Measurements from ENCODE around the gene MYF5. TPM values are rescaled to one million over a fixed set of nuclear protein-coding genes. Genes with fewer than 3 reads are reported as not detected.

Gene MYF5
- total RNA-seq (2012; rRNA removed) (not detected in 2 replicates), polyA plus RNA-seq (2012; rRNA removed) (not detected in 2 replicates), Bru-seq, nascent RNA (not detected), BruChase-seq, experiment 1, labeled RNA remaining after a 6-hour chase (not detected), BruChase-seq, experiment 2, labeled RNA remaining after a 2-hour chase (not detected)
- not detected in 2 replicates for polyA plus RNA-seq (2012; cell fraction: cytosol; rRNA removed)
- not detected in 2 replicates for polyA plus RNA-seq (2012; cell fraction: nucleus; rRNA removed; ENCODE audit: low replicate concordance)
- long read RNA-seq = 0 reads

DNA sequence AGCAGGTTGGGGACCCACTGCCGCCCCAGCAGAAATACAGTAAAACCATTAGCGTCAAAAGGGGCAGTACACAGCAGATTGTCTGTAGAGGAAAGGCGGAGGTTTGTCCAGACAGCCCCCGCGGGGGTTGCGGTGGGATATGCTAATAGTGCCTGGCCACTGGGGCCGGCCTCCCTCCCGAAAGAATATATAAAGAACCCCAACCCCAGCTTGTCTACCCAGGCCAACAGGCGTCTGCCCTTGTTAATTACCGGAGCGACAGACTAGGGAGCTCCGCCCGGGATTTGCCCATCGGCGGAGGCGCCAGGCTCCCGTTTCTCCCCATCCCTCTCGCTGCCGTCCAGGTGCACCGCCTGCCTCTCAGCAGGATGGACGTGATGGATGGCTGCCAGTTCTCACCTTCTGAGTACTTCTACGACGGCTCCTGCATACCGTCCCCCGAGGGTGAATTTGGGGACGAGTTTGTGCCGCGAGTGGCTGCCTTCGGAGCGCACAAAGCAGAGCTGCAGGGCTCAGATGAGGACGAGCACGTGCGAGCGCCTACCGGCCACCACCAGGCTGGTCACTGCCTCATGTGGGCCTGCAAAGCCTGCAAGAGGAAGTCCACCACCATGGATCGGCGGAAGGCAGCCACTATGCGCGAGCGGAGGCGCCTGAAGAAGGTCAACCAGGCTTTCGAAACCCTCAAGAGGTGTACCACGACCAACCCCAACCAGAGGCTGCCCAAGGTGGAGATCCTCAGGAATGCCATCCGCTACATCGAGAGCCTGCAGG is at the start of gene MYF5:
TSS of gene MYF5 (plus strand) at position 217 of the 774 bp plus-strand sequence. CDS start at position 369, 152 bp downstream.
- Histone ChIP-seq H3K4me1 (ENCODE audit: control insufficient read depth, insufficient read depth, low read length) (no peaks in the 10 kb centered on the region), H2BK20ac (ENCODE audit: low read depth, low read length) (no peak within 1 kb of the TSS), H2AK5ac (ENCODE audit: low read depth, low read length) (no peak within 1 kb of the TSS), H3K9ac (ENCODE audit: low read depth, low read length) (no peak within 1 kb of the TSS), H3K4me2 (ENCODE audit: low read depth, low read length) (no peak within 1 kb of the TSS), H2BK120ac (ENCODE audit: low read depth, low read length) (no peak within 1 kb of the TSS), H3K9me3 (ENCODE audit: control insufficient read depth, insufficient read depth, low read length) (no peaks in the 10 kb centered on the region), H3K56ac (ENCODE audit: extremely low read depth, insufficient read depth, low read length) (no peak within 1 kb of the TSS), H4K91ac (ENCODE audit: insufficient read depth, low read depth, low read length) (no peak within 1 kb of the TSS), H3K9me1 (ENCODE audit: insufficient read depth, low read length) (no peaks in the 10 kb centered on the region), H4K5ac (ENCODE audit: low read depth, low read length) (no peak within 1 kb of the TSS), H3K23ac (ENCODE audit: low read depth, low read length) (no peak within 1 kb of the TSS), H3K79me1 (ENCODE audit: low read depth in 1 of 2, low read length in 2 of 2) (no peaks in the 10 kb centered on the region), H2AFZ (replicated peaks; ENCODE audit: low read length, poor library complexity) (peak within 1 kb of the TSS; percentile 27), H4K8ac (ENCODE audit: low read depth in 2 of 2, low read length in 2 of 2) (no peak within 1 kb of the TSS), H3K18ac (ENCODE audit: low read depth, low read length) (no peak within 1 kb of the TSS), H2BK5ac (ENCODE audit: low read depth, low read length, poor library complexity, severe bottlenecking) (no peak within 1 kb of the TSS), H3K4me3 (ENCODE audit: insufficient read depth, low read depth, low read length) (no peak within 1 kb of the TSS), H3K27ac (ENCODE audit: insufficient read depth, low read length) (no peak within 1 kb of the TSS), H3K4ac (ENCODE audit: low read depth, low read length) (no peak within 1 kb of the TSS), H3K36me3 (ENCODE audit: control insufficient read depth, insufficient read depth, low read length) (no peaks in the 10 kb centered on the region), H3K14ac (replicated peaks; ENCODE audit: low read depth, low read length) (no peak within 1 kb of the TSS), H3K27me3 (ENCODE audit: control insufficient read depth, insufficient read depth, low read length) (no peaks in the 10 kb centered on the region), H2BK15ac (ENCODE audit: low read depth, low read length) (no peak within 1 kb of the TSS), H2AK9ac (replicated peaks; ENCODE audit: low read depth, low read length, poor library complexity) (no peak within 1 kb of the TSS), H4K20me1 (ENCODE audit: insufficient read depth, low read length) (no peaks in the 10 kb centered on the region)
- TF ChIP-seq CHD1 (IDR thresholded peaks at IDR 0.05; ENCODE audit: low read depth, low read length) (no peak), USF2 (IDR thresholded peaks at IDR 0.05; ENCODE audit: low read depth, low read length) (no peak), BHLHE40 (IDR thresholded peaks at IDR 0.05; ENCODE audit: low read depth, low read length) (no peak), POLR2A (IDR thresholded peaks at IDR 0.05; ENCODE audit: low read depth, low read length) (no peak), CEBPB (IDR thresholded peaks at IDR 0.05; ENCODE audit: low read depth, low read length) (no peak), RFX5 (IDR thresholded peaks at IDR 0.05; ENCODE audit: low read depth, low read length) (no peak), RCOR1 (IDR thresholded peaks at IDR 0.05; ENCODE audit: insufficient replicate concordance, low read length) (no peak), NFE2L2 (IDR thresholded peaks at IDR 0.05; ENCODE audit: low read depth, low read length) (no peak), FOS (IDR thresholded peaks at IDR 0.05; ENCODE audit: low read depth, low read length) (no peak), MAFK (IDR thresholded peaks at IDR 0.05; ENCODE audit: low read depth, low read length) (no peak), RAD21 (IDR thresholded peaks at IDR 0.05; ENCODE audit: low read length) (no peak), MXI1 (IDR thresholded peaks at IDR 0.05; ENCODE audit: borderline replicate concordance, low read depth, low read length) (no peak)
- TF ChIP-seq, protein P1, sequence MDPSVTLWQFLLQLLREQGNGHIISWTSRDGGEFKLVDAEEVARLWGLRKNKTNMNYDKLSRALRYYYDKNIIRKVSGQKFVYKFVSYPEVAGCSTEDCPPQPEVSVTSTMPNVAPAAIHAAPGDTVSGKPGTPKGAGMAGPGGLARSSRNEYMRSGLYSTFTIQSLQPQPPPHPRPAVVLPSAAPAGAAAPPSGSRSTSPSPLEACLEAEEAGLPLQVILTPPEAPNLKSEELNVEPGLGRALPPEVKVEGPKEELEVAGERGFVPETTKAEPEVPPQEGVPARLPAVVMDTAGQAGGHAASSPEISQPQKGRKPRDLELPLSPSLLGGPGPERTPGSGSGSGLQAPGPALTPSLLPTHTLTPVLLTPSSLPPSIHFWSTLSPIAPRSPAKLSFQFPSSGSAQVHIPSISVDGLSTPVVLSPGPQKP (IDR thresholded peaks at IDR 0.05; ENCODE audit: borderline replicate concordance, low read depth, low read length) = no peak
- no TSS peak for BruUV-seq (replicated peaks)
- in situ Hi-C loops (cut with MboI; ENCODE audit: low sequenced_read_pairs) (no loop called here), intact Hi-C loops (cut with micrococcal nuclease) (no loop called here), dilution Hi-C loops (cut with HindIII; ENCODE audit: low sequenced_read_pairs, unreplicated experiment) (no loop called here)
- DNase-seq = no peak
- POLR2A ChIA-PET (ENCODE audit: unreplicated experiment) = no interaction called here
- ATAC-seq (ENCODE audit: low read depth) = no peak
- WGBS, 2 experiments (ENCODE audit: extremely low coverage in 2 of 2, insufficient read length in 1 of 2) = 69% methylated on average over 20 of the region's 45 CpGs; no CpG with 5 or more reads in 1 of the 2 experiments
- CTCF ChIA-PET = no interaction called here
